Measurements from ENCODE around the gene TMEM92.
A peak's percentile ranks its signal among the peaks of the same experiment; 100 is the strongest.
"Not testable (repeated sequence)": the region's sequence is repeated elsewhere in the genome, so short reads cannot be mapped to it uniquely, and the experiment has no call there.

Gene TMEM92

DNA sequence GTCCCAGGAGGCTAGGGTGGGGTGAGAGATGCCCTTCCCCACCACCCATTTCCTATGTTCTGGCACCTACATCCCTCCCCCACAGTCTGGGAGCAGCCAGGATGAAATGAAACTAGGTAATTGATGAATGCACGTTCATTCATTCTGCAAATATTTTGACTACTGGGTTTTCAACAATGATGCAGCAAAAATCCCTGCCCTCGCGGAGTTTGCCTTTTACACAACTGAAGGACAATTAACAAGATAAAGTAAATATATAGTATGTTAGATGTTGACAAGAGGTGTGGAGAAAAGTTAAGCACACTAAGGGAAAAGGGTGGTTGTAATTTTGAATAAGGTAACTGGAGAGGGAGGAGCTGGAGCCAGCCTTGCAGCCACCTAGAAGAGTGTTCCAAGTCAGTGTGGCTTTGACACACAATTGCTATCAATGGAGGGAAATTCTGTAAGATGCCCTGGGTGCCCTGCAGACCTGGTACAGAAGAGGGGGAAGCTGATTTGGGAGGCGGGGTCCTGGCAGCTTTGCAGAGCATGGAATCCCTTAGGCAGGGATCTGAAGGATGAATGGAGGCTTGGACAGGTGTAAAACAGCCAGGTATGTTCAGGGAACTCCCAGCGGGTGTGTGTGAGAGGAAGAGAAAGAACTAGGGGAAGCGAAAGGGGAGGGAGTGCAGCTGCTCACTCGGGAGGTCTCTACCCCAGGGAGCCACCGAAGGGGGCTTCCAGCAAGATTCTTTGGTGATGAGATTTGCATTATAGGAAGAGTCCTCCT, 2.5 kb downstream of the TMEM92 start:
- peak; percentile 22 for DNase-seq

DNA sequence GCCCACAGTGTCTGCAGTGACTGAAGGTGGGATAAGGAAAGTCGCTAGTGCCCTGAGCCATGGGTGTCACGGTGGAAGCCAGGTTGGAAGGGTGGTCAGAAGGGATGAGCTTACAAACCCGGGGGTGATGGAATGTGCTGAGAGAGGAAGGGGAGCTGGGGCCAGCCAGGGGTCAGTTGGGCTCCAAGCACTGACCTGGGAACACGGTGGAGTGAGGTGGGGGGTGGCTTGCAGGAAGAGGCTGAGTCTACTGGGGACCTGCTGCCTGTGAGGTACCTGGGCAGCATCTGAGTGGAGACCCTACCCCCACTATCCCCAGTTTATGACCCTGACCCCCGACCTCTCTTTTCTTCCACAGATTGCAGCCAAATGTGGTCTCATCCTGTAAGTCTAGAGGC, 3.1 kb downstream of the TMEM92 start:
- no peak for DNase-seq

DNA sequence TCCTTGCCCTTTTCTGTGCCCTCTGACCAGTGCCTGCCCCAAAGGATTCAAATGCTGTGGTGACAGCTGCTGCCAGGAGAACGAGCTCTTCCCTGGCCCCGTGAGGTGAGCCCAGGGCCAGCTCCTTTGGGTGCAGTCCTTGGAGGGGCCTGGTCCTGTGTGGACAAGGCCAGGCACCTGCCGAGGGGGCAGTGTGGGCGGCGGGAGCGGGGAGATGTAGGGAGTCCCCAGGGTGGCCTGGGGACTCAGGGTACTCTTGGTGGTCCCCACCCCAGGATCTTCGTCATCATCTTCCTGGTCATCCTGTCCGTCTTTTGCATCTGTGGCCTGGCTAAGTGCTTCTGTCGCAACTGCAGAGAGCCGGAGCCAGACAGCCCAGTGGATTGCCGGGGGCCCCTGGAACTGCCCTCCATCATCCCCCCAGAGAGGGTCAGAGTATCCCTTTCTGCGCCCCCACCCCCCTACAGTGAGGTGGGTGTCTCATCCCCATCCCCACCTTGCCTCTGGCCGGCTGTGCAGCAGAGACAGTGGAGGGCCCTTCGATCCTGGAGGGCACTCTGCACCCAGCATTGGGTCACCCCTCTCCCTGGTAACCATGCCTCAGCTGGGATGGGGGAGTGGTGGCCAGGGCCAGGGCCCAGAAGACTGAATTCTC, 4.4 kb downstream of the TMEM92 start:
- no peak for DNase-seq

DNA sequence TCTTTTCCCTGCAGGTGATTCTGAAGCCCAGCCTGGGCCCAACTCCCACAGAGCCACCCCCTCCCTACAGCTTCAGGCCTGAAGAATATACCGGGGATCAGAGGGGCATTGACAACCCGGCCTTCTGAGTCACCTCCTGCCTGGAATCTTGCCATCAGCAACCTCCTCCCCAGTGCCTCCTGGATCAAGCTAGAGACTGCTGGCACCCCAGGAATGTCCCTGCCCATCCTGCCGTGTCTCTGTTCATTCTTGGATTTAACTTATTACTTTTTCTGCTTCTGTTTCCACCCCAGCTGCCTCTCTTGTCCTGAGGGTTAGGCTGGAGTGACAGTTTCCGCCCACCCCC, 4.9 kb downstream of the TMEM92 start:
- no peak for DNase-seq

DNA sequence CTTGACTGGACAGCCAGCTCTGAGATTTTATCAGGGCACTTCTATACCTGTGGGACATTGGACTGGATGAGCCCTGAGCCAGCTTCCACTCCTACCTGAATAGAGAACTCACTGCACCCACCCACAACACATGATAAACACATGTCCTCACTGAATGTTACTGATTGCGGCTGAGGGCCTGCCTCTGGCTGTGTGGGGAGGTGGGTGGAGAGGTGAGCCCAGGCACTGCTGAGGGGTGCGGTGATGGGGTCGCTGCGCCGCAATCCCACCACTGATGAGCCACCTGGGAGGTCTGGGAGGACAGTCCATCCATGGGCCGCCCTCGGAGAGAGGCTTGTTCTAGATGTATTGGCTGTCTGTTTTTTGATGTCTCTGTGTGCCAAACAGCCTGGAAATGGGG, 5.4 kb downstream of the TMEM92 start:
- no peak for DNase-seq

DNA sequence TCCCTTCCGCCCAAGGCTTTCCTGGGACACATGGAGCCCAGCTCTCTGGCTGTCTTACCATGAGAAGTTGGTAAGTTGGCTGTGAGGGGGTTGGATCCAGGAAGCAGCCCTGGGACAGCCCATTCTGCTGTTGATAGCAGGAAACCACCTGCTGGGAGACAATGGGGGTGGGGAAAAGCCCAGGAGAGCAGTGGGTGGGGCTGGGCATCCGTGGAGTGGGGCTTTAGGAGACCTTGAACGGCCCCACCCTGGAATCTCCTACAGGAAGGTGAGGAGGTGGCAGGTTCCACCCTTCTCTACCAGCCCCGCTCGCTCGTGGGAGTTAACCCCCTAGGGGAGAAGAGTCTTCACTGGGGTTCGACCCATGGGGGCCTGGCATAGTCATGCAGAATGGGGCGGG, 5.8 kb downstream of the TMEM92 start:
- DNase-seq: no peak

DNA sequence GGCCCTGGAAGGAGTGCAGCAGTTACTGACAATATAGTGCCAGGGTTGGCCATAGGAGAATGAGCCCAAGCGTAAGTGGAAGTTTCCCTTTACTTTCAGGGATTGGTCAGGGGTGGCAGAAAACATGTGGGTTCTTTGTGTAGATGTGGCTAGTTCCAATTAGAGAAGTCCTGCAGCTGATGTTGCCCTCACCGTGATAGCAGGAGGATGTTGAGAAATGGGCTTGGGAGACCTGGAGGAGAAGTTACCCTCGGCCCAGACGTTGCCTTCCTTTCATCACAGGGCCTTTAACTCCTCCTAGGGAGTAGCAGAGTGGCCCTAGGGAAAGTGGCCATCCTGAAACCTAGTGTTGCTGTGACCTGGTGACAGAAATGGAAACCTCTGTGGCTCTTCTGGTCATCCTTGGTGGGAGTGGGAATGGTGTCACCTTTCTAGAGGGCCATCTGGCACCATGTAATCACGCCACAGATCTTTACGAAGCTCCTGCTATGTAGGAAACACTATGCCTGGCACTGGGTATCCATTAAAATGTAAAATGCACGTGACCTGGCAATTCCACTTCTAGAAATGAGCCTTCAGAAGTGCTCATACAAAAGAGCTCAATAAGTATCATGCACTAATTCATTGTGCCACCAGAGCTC, 6.7 kb downstream of the TMEM92 start:
- no peak for DNase-seq

DNA sequence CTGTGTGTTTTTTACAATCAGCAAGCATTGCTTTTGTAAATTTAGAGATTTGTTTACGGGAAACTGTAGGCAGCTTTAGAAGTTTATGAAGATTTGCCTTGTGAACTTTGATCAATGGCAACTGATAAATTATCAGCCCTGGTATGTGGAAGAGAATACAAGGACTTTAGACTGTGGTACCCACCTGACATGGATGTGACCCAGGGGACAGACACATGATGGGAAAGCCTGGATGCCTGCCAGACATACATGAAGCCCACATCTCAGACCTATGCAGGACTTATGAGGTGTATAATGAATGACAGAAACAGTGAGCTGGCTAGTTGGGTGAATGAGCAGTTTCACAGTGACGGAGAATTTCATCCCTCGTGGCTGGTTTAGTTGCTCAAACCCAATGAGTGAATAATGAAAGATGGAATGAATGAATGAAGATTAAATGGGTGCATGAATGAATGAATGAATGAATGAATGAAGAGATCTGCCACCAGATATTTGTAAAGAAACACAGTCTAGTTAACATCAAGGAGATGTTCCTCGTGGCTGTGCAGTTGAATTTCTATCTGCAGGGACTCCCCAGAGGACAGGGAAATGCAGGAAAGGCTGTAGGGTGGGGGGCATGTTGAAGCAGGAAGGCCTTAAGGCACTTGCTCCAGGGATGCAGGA, 7.6 kb downstream of the TMEM92 start:
- no peak for DNase-seq

DNA sequence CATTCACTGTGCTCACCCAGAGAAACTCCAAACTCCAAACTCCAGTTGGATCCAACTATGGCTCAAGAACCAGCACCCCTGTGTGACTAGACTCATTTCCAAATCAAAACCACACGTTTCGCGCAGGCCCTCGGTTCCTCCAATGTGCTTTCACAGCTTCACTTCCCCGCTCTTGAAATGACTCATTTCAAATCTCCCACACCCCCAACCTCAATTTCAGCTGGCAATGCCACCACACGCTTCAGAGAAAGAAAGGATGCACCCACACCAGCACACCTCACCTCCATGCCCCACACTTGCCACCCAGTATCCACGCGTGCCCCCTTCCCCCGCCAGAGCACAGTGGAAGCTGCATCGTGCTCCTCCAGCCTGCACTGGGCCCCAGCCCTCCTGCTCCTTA, 9.0 kb downstream of the TMEM92 start:
- no peak for DNase-seq

DNA sequence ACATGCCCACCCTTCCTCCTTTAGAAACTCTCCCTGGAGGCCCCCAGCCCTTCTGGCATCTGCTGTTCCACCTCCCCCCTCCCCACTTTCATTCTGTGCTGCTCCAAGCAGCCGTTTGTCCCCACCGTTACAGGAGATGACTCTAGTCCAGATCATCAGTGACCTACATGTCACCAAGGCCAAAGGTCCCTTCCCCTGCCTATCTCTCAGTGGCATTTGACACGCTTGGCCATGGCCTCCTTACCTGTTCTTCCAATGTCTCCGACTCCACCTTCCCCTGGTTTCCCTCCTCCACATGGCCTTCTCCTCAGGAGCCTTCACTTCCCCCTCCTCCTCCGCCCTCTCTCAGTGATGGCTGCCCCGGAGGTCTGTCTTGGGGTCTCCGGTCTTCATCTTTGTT, 9.4 kb downstream of the TMEM92 start:
- no peak for DNase-seq

DNA sequence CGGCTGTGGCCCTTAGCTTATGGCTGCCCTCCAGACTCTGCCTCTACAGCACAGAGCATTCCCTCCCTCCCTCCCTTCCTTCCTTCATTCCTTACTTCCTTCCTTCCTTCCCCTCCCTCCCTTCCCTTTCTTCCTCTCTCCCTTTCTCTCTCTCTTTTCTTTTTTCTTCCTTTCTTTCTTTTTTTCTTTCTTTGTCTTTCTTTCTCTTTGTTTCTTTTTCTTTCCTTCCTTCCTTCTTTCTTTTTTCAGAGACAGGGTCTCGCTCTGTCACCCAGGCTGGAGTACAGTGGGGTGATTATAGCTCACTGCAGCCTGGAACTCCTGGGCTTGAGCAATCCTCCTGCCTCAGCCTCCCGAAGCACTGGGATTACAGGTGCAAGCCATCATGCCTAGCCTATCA, 11.7 kb downstream of the TMEM92 start:
- no peak for DNase-seq

DNA sequence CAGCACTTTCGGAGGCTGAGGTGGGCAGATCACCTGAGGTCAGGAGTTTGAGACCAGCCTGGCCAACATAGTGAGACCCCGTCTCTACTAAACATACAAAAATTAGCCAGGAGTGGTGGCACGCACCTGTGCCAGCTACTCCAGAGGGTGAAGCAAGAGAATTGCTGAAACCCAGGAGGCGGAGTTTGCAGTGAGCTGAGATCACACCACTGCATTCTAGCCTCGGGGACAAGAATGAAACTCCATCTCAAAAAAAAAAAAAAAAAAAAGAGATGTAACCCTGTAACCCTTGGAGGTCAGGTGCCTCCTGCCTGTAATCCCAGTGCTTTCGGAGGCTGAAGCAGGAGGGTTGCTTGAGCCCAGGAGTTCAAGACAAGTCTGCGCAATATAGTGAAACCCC, 13.0 kb downstream of the TMEM92 start:
- not testable (repeated sequence) for DNase-seq

DNA sequence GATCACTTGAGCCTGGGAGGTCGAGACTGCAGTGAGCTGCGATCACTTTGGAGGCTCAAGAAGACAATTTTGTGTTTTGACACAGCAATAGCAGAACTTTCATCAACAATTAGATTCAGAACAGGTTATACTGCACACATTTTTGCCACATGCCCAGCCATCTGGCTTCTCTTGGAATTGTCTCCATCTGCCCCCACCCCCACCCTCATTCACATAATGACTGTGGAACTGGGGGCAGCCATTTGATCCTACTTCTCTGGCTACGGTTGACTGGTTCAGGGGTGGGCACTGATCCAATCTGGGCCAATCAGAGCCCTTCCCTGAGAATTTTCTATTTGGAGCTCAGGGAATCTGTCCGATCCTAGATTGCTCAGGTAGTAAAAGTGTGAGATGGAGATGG, 14.0 kb downstream of the TMEM92 start:
- no peak for DNase-seq

DNA sequence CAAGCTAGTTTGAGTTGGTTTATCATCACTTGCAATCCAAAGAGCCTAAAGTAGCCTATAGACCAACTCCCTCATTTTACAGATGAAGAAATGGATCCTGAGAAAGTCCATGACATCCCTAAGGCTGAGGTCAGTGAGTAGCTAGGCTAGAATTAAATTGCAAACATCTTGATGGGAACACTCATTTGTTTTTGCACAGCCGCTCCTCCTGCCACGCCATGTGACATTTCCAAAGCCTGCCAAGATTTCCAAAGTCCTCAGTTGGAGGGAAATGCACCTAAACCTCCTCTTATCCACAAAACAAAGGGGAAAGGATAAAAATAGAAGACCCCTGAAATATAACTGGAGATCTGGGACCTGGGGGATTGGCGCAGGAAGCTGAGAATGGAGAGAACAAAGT, 15.0 kb downstream of the TMEM92 start:
- no peak for DNase-seq

DNA sequence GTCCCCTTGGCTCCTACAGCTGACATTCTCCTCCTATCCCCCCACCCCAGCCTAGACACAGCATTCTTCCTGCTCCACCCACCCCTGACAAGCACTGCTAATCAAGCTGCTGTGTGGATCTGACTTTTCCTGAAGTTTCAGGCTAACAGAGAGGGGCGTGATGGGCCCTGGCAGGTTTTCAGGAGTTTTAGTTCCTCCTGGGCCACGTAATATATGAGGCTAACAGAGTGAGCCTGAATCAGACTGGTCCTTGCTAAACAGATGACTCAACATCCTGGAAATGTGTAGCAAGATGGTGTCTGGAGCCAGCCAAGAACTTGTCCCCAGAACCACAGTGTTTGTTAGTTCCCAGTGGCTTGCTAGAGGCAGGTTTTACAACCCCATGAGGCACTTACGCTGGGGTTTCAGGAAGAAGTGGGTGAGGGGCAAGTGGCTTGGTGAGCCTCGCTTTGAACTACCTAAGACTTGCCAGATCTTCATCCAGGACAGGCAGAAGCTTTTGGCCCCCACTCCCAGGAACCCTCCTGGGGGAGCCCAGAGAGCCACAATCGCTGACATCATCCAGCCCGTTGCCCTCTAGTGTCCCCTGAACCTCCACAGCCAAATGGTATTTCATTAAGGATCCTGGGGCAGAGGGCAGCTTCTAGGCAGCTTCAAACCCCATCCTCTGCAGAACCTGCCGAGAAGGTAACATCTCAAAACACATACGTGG, 15.9 kb downstream of the TMEM92 start:
- no peak for DNase-seq

DNA sequence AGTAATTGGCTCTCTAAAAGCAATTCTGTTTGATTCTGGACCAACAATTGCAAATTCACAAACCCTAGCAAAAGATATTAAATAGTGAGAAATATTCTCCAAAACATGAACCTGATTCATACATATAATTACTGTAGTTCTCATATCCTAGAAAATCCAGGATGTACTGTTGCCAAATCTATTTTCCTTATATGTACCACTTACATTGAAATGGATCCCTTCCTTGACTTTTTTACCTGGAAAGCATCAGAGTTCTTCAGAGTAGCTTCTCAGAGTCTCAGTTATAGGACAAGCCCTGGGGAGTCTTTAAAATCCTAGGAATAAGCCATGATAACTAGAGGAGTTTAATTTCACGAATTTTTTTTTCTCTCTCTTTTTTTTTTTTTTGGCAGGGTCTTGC, 16.7 kb downstream of the TMEM92 start:
- DNase-seq: no peak

DNA sequence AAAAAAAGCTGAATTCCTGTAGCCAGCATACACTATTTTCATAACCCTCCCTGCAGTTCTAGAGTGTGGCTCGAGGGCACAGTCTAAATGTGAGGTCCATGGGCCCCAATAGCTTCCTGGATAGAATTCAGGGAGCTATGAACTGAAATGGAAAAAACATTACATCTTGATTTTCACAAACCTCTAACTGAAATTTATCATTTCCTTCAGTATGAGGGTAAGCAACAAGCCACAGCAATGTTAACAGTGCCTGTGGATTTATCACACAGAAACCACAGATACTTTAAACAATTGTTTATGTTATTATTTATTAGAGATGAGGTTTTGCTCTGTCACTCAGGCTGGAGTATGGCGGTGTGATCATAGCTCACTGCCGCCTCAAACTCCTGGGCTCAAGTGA, 18.2 kb downstream of the TMEM92 start:
- DNase-seq: no peak

DNA sequence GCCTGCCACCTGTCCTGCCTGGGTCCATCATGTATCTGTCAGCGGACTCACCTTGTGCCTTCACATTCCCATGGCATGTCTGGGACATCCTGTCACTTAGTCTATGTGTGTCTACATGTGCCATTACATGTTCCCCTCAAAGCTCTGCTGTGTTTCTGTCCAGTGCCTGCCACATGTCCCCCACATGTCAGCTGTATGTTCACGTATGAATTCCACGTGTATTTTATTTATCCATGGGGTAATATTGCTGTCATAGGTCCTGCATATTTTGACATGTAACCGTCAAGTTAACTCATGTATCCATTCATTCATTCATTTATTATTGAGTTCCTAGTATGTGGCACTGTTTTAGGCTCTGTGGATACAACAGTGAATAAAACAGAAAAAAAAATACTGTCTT, 20.8 kb downstream of the TMEM92 start:
- no peak for DNase-seq

DNA sequence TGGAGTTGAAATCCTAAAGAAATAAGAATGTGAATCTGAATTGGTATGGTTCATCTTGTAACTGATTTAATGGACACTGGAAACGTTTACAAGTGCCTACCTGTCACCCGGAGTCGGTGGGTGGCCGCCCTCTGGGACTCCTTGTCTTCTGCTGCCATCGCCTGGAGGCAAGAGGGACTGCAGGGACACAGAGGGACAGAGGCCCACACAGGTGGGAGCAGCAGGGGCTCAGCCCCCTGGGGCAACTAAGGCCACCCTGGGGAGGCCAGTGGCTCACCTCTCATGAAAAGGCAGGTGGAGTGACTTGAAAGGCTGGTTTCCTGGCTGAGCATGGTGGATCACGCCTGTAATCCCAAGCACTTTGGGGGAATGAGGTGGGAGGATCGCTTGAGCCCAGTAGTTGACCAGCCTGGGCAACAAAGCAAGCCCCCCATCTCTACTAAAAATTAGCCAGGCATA, 23.2 kb downstream of the TMEM92 start:
- DNase-seq: peak; percentile 33

DNA sequence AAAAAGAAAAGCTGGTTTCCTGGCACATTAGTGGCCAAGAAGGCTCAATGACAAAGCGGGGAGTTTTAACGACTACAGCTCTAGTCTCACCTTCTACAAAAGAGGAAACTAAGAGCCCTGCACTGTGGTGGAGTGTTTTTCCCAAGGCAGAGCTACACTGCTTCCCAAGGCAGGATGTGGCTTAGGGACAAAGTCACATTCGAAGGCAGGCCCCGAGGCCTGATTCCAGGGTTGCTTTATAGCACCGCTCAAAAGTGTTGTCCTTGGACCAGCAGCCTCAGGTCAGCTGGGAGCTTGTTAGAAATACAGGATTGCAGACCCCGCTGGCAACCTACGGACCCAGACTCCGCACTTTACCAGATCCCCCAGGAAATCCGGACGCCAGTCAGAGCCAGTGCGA, 23.8 kb downstream of the TMEM92 start:
- no peak for DNase-seq

DNA sequence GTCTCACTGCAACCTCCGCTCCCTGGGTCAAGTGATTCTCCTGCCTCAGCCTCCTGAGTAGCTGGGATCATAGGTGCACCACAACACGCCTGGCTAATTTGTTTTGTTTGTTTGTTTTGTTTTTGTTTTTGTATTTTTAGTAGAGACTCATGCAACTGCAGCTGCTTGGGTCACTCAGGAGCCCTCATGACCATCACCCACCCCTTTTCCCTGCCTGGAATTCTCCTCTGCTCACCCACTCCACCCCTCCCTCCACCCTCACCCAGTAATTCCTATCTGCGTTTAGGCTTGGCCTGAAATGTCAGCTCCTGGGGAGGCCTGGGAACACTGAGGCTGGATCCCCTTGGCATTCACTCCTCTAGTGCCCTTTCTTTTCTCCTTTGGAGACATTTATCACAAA, 25.5 kb downstream of the TMEM92 start:
- DNase-seq: no peak

DNA sequence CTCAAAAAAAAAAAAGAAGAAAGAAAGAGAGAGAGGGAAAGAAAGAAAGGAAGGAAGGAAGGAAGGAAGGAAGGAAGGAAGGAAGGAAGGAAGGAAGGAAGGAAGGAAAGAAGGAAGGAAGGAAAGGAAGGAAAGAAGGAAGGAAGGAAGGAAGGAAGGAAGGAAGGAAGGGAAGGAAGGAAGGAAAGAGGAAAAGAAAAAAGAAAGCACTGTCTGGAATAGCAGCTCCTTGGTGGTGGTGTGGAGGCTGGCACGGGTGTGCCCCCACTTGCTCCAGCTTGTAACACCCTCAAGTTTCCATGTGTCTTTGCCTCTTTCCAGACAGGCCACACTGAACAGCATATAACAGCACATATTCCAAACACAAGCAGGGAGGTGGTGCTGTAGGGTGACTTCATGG, 26.6 kb downstream of the TMEM92 start:
- not testable (repeated sequence) for DNase-seq

DNA sequence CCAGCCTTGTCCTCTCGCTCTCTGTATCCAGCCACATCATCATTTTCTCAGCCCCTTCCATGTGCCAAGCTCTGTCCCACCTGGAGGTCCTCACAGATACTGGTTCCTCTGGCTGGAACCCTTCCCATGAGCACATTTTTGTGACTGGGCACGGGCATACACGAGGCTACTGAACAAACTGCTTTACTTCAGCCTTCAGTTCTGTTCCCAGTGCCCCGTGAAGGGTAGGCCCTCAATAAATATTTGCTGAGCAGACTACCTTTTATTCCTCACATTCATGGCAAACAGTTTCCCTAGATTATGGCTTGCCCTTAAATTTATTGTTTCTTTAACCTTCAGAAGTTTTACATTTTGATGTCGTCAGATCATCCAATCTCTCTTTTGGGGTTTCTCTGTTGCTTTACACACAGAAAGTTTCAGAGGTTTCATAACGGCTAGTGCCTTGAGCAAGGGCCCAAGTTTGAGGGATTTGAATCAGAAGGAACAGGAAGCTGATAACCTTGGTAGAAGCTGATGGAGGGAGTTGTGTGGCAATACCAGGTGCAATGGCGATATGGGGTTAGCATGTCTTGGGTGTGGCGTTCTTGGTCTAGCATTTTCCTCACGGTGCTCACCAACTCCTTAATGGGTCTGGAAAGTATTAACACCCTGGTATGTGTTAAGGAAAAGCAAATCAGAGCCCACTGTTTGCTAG, 27.8 kb downstream of the TMEM92 start:
- DNase-seq: no peak

All from NCI-H774 (cell line).